Measurements from ENCODE around the gene PITPNC1. TPM values are rescaled to one million over a fixed set of nuclear protein-coding genes. Genes with fewer than 3 reads are reported as not detected.

The PITPNC1 gene
- total and polyA plus RNA-seq, 2 donors (not counting 3 experiments of a cell fraction or from before 2014, with no cell fraction given) = 2.4 to 9.6 TPM

DNA sequence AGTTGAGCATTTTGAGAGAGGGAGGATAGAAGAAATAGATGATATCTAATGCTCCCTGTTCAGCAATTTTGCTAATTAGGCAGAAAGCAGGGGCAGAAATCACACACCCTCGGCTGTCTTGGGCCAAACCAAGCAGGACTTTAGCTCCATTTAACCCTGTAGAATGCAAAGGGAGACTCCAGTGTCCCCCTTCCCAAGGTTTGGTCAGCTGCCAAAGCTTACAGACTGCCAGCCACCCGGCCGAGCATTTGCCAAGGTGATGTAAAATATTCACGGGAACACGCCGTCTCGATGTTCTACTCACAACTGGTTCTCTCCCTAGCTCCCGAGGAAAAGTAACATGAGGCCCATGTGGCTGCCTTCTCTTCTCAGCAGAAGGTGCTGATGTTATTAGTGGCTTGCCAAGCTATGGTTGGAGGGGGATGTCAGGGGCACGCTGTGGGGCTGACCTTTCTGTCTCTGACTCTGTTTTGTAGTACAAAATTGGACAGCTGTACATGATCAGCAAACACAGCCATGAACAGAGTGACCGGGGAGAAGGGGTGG is 155.3 kb downstream of the PITPNC1 start:
- H3K4me1 ChIP-seq (ENCODE audit: control insufficient read depth, extremely low read depth, insufficient read depth, low read length) = peaks cover 13% of the 10 kb centered on the region
- H4K20me1 ChIP-seq (replicated peaks; ENCODE audit: control insufficient read depth, extremely low read depth, insufficient read depth, low read length) = no peaks in the 10 kb centered on the region
- no peaks in the 10 kb centered on the region for H3K9me3 ChIP-seq (replicated peaks; ENCODE audit: control insufficient read depth, insufficient read depth, low read length)
- intact Hi-C loops (cut with micrococcal nuclease) (no loop called here), dilution Hi-C loops (cut with MboI; ENCODE audit: extremely low pct_ligation_motif_present, low sequenced_read_pairs) (no loop called here)
- H3K4me2 ChIP-seq (ENCODE audit: insufficient read depth, low read length) = no peak overlapping the region
- no peak overlapping the region for H3K4me3 ChIP-seq (replicated peaks in 1 of 3; ENCODE audit: insufficient read depth in 1 of 3, low read depth in 1 of 3, low read length in 3 of 3)
- H2AFZ ChIP-seq (ENCODE audit: low read depth, low read length) = no peak overlapping the region
- no peak for DNase-seq (ENCODE audit: low read depth, low spot score)
- CTCF ChIA-PET = interaction anchor here (1.5 kb wide), 2 partner anchors 17 to 57 kb away, joined by 3 to 4 read pairs; no protein-coding TSS in a partner anchor
- H3K27ac ChIP-seq (ENCODE audit: insufficient read depth, low read depth, low read length) = no peak overlapping the region
- no peaks in the 10 kb centered on the region for H3K79me2 ChIP-seq (ENCODE audit: control insufficient read depth, insufficient read depth, low read length)
- TF ChIP-seq POLR2A (IDR thresholded peaks at IDR 0.05; ENCODE audit: low read depth, low read length) (no peak), FOS (IDR thresholded peaks at IDR 0.05; ENCODE audit: borderline replicate concordance, insufficient read depth, low read length) (no peak), POLR2AphosphoS5 (IDR thresholded peaks at IDR 0.05; ENCODE audit: insufficient read depth, low read depth, low read length) (no peak), EZH2 (IDR thresholded peaks at IDR 0.05; ENCODE audit: borderline replicate concordance, low read depth, low read length, severe bottlenecking) (no peak), MYC (IDR thresholded peaks at IDR 0.05; ENCODE audit: low read depth, low read length) (no peak), JUN (IDR thresholded peaks at IDR 0.05; ENCODE audit: borderline replicate concordance, insufficient read depth, insufficient read length, low read depth) (no peak), GATA2 (IDR thresholded peaks at IDR 0.05; ENCODE audit: insufficient read depth, insufficient read length, low read depth, low read length) (no peak)
- TF ChIP-seq, protein P1, sequence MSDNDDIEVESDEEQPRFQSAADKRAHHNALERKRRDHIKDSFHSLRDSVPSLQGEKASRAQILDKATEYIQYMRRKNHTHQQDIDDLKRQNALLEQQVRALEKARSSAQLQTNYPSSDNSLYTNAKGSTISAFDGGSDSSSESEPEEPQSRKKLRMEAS (IDR thresholded peaks at IDR 0.05; ENCODE audit: insufficient read depth, insufficient read length) = no peak
- TF ChIP-seq, protein P2, sequence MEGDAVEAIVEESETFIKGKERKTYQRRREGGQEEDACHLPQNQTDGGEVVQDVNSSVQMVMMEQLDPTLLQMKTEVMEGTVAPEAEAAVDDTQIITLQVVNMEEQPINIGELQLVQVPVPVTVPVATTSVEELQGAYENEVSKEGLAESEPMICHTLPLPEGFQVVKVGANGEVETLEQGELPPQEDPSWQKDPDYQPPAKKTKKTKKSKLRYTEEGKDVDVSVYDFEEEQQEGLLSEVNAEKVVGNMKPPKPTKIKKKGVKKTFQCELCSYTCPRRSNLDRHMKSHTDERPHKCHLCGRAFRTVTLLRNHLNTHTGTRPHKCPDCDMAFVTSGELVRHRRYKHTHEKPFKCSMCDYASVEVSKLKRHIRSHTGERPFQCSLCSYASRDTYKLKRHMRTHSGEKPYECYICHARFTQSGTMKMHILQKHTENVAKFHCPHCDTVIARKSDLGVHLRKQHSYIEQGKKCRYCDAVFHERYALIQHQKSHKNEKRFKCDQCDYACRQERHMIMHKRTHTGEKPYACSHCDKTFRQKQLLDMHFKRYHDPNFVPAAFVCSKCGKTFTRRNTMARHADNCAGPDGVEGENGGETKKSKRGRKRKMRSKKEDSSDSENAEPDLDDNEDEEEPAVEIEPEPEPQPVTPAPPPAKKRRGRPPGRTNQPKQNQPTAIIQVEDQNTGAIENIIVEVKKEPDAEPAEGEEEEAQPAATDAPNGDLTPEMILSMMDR (IDR thresholded peaks at IDR 0.05; ENCODE audit: extremely low read depth in 1 of 2, insufficient read depth in 1 of 2, low read depth in 1 of 2, low read length in 2 of 2) = no peak
- BruUV-seq (replicated peaks) = no TSS peak
- no peak for FAIRE-seq
- H3K9ac ChIP-seq (replicated peaks; ENCODE audit: extremely low read depth, insufficient read depth, low read length) = no peak overlapping the region
- no peaks in the 10 kb centered on the region for H3K36me3 ChIP-seq (ENCODE audit: control insufficient read depth in 2 of 2, extremely low read depth in 1 of 2, insufficient read depth in 2 of 2, low read length in 2 of 2)
- H3K9me1 ChIP-seq (replicated peaks; ENCODE audit: control insufficient read depth, extremely low read depth, insufficient read depth, low read length) = no peaks in the 10 kb centered on the region
- POLR2A ChIA-PET = no interaction called here
- no peaks in the 10 kb centered on the region for H3K27me3 ChIP-seq (ENCODE audit: control insufficient read depth in 2 of 2, insufficient read depth in 2 of 2, low read length in 2 of 2)

Data from endothelial cell of umbilical vein (primary cell).